HCT116 (cell line): Measurements from ENCODE around the gene CRHR2. TPM values are rescaled to one million over a fixed set of nuclear protein-coding genes. Genes with fewer than 3 reads are reported as not detected.

Experiments used
- ATAC-seq: fragments of 200-7000 bp; cut with Tn5 transposase; 2 replicates; pipeline ENCODE4 v1.9.1; 2020; ENCODE audit warnings: mild to moderate bottlenecking, moderate library complexity
- BruUV-seq: library from RNA; stranded (reverse); fragments of 400-500 nt; replicated peaks from 2 replicates; lab custom pipeline; 2021; lab: Mats Ljungman, UMichigan
- CTCF ChIA-PET: fragments of 300-600 bp; sonication (Branson Sonifier 250); formaldehyde crosslinking; loops from one replicate; lab custom pipeline; 2021; ENCODE audit warnings: antibody characterized with exemption; lab: Charles Lee
- POLR2A ChIA-PET: fragments of 300-600, 350-600 bp; sonication (Branson Sonifier 250); formaldehyde crosslinking; loops from one replicate; lab custom pipeline; 2021; ENCODE audit warnings: antibody characterized with exemption; lab: Charles Lee
- RAD21 ChIA-PET, 2 experiments: fragments of 300-600 bp; sonication (Branson Sonifier 250); formaldehyde crosslinking; loops; one replicate each; lab custom pipeline; 2023; ENCODE audit warnings: low total read pairs in 2 of 2; ENCODE audit not compliant: uncharacterized antibody in 2 of 2, unreplicated experiment in 2 of 2, low non-redundant PET in 1 of 2; lab: Charles Lee
- DNase-seq: peaks from one replicate; pipeline ENCODE4 v3.0.0-alpha.2; 2010; ENCODE audit warnings: low read depth, low spot score
- H2AFZ ChIP-seq: fragments of 200-600 bp; shearing (Covaris generic), sonication (generic); 2 replicates; pipeline ENCODE4 v1.6.1; 2017; ENCODE audit warnings: low read depth, mixed run types, mixed read lengths, antibody characterized with exemption, low read length; ENCODE audit not compliant: poor library complexity, severe bottlenecking
- H3K27ac ChIP-seq: 2 replicates; pipeline ENCODE4 v1.5.1; 2012; ENCODE audit warnings: low read depth, low read length
- H3K27me3 ChIP-seq: fragments of 200-600 bp; sonication (generic); 2 replicates; pipeline ENCODE4 v1.6.1; 2016; ENCODE audit warnings: mixed run types, low read length, mixed read lengths; ENCODE audit not compliant: insufficient read depth
- H3K36me3 ChIP-seq, 2 experiments: fragments of 200-500 bp in 1 of 2; fragments of 200-600 bp in 1 of 2; sonication (Bioruptor generic) in 1 of 2; sonication (generic) in 1 of 2; 2 replicates each; pipeline versions ENCODE4 v1.5.1 to v1.6.1; 2014 to 2016; ENCODE audit warnings: low read length in 2 of 2, inconsistent platforms in 1 of 2, mixed read lengths in 1 of 2, mixed run types in 1 of 2; ENCODE audit not compliant: insufficient read depth in 2 of 2, control insufficient read depth in 1 of 2
- H3K4me1 ChIP-seq, 2 experiments: fragments of 200-600 bp in 1 of 2; sonication (generic) in 1 of 2; 2 replicates each; pipeline versions ENCODE4 v1.5.1 to v1.6.1; 2012 to 2017; ENCODE audit warnings: low read length in 2 of 2, inconsistent platforms in 1 of 2, mild to moderate bottlenecking in 1 of 2, mixed read lengths in 1 of 2, mixed run types in 1 of 2, moderate library complexity in 1 of 2; ENCODE audit not compliant: insufficient read depth in 2 of 2, control insufficient read depth in 1 of 2
- H3K4me2 ChIP-seq: fragments of 200-600 bp; sonication (generic); 2 replicates; pipeline ENCODE4 v1.6.1; 2017; ENCODE audit warnings: mixed run types, low read length, mixed read lengths
- H3K4me3 ChIP-seq, 2 experiments: fragments of 200-600 bp in 1 of 2; sonication (generic) in 1 of 2; replicated peaks in 1 of 2; 2 replicates each; pipeline ENCODE4 v1.5.1; 2011 to 2016; ENCODE audit warnings: low read length in 2 of 2, control low read depth in 1 of 2, low read depth in 1 of 2, mild to moderate bottlenecking in 1 of 2, mixed read lengths in 1 of 2, mixed run types in 1 of 2
- H3K79me2 ChIP-seq: fragments of 200-600 bp; sonication (generic); 2 replicates; pipeline ENCODE4 v1.6.1; 2017; ENCODE audit warnings: mild to moderate bottlenecking, mixed run types, low read length, moderate library complexity, mixed read lengths; ENCODE audit not compliant: insufficient read depth
- H3K9ac ChIP-seq: fragments of 200-600 bp; sonication (generic); 2 replicates; pipeline ENCODE4 v1.6.1; 2016; ENCODE audit warnings: low read length, mixed read lengths
- H3K9me2 ChIP-seq: fragments of 200-600 bp; sonication (generic), shearing (Covaris generic); 2 replicates; pipeline ENCODE4 v1.6.1; 2017; ENCODE audit warnings: mixed run types, mild to moderate bottlenecking, moderate library complexity; ENCODE audit not compliant: insufficient read depth
- H3K9me3 ChIP-seq, 2 experiments: fragments of 200-500 bp in 1 of 2; fragments of 200-600 bp in 1 of 2; sonication (Bioruptor generic) in 1 of 2; sonication (generic) in 1 of 2; 2 replicates each; pipeline ENCODE4 v1.6.1; 2014 to 2017; ENCODE audit warnings: low read length in 2 of 2, mixed read lengths in 2 of 2, inconsistent platforms in 1 of 2, low read depth in 1 of 2, mild to moderate bottlenecking in 1 of 2, mixed run types in 1 of 2, moderate library complexity in 1 of 2; ENCODE audit not compliant: control insufficient read depth in 1 of 2, insufficient read depth in 1 of 2
- H4K20me1 ChIP-seq: fragments of 200-600 bp; sonication (generic), shearing (Covaris generic); 2 replicates; pipeline ENCODE4 v1.6.1; 2017; ENCODE audit warnings: mixed run types, mild to moderate bottlenecking, moderate library complexity; ENCODE audit not compliant: insufficient read depth
- CBX3 ChIP-seq: IDR thresholded peaks from 2 replicates; pipeline ENCODE4 v1.6.1; 2012; ENCODE audit warnings: low read depth
- CEBPB ChIP-seq: IDR thresholded peaks from 2 replicates; pipeline ENCODE4 v1.6.1; 2012; ENCODE audit warnings: low read depth
- EGR1 ChIP-seq: IDR thresholded peaks from 2 replicates; pipeline ENCODE4 v1.6.1; 2012; ENCODE audit warnings: low read depth
- ELF1 ChIP-seq: IDR thresholded peaks from 2 replicates; pipeline ENCODE4 v1.6.1; 2012; ENCODE audit warnings: low read depth, borderline replicate concordance
- EZH2 ChIP-seq: fragments of 200-600 bp; sonication (generic); IDR thresholded peaks from 2 replicates; pipeline ENCODE4 v1.6.1; 2017; ENCODE audit warnings: antibody characterized with exemption, mixed run types
- EZH2phosphoT487 ChIP-seq: fragments of 200-600 bp; IDR thresholded peaks from 2 replicates; pipeline ENCODE4 v1.6.1; 2018; ENCODE audit warnings: antibody characterized with exemption, borderline replicate concordance
- FOSL1 ChIP-seq: IDR thresholded peaks from 2 replicates; pipeline ENCODE4 v1.6.1; 2012; ENCODE audit warnings: low read depth
- JUND ChIP-seq: IDR thresholded peaks from 2 replicates; pipeline ENCODE4 v1.6.1; 2012
- POLR2A ChIP-seq: IDR thresholded peaks from 2 replicates; pipeline ENCODE4 v1.7.0; 2011; ENCODE audit warnings: borderline replicate concordance; ENCODE audit not compliant: insufficient read depth, insufficient read length; ENCODE audit errors: extremely low read depth
- POLR2AphosphoS5 ChIP-seq: IDR thresholded peaks from 2 replicates; pipeline ENCODE4 v1.6.1; 2011; ENCODE audit warnings: mild to moderate bottlenecking, low read depth, low read length, moderate library complexity
- RAD21 ChIP-seq: IDR thresholded peaks from 2 replicates; pipeline ENCODE4 v1.6.1; 2012; ENCODE audit warnings: low read depth, mild to moderate bottlenecking
- SIN3A ChIP-seq: IDR thresholded peaks from 2 replicates; pipeline ENCODE4 v1.6.1; 2012; ENCODE audit warnings: low read depth
- SP1 ChIP-seq: IDR thresholded peaks from 2 replicates; pipeline ENCODE4 v1.6.1; 2012; ENCODE audit warnings: low read depth
- SRF ChIP-seq: IDR thresholded peaks from 2 replicates; pipeline ENCODE4 v1.6.1; 2012; ENCODE audit warnings: low read depth
- ZNF274 ChIP-seq: fragments of 200-500 bp; sonication (Bioruptor generic); IDR thresholded peaks from 2 replicates; pipeline ENCODE4 v1.6.1; 2014; ENCODE audit warnings: mild to moderate bottlenecking, low read depth, low read length, inconsistent platforms
- intact Hi-C: fragments of 100-400 bp; cut with micrococcal nuclease; formaldehyde crosslinking; loops from 2 replicates; pipeline ENCODE4 v1.10.0; 2022
- total RNA-seq: library from RNA; stranded (reverse); gene quantifications from one replicate; pipeline ENCODE4 v1.2.1, GENCODE V29; 2021; ENCODE audit not compliant: unreplicated experiment
- TF ChIP-seq, protein P1 (sequence below): IDR thresholded peaks from 2 replicates; pipeline ENCODE4 v1.6.1; 2012
- TF ChIP-seq, protein P2 (sequence below): IDR thresholded peaks from 2 replicates; pipeline ENCODE4 v1.6.1; 2012; ENCODE audit warnings: low read depth
- TF ChIP-seq, protein P3 (sequence below): IDR thresholded peaks from 2 replicates; pipeline ENCODE4 v1.6.1; 2011; ENCODE audit warnings: mild to moderate bottlenecking, low read length, moderate library complexity; ENCODE audit not compliant: insufficient replicate concordance; ENCODE audit errors: extremely low read depth
- TF ChIP-seq, protein P4 (sequence below), 3 experiments: fragments of 200-600 bp in 1 of 3; sonication (generic) in 1 of 3; IDR thresholded peaks in 2 of 3; conservative IDR thresholded peaks in 1 of 3; 2 replicates each; pipeline ENCODE4 v1.5.1; 2012 to 2017; ENCODE audit warnings: low read depth in 2 of 3, low read length in 2 of 3, antibody characterized with exemption in 1 of 3, borderline replicate concordance in 1 of 3, control low read depth in 1 of 3, mild to moderate bottlenecking in 1 of 3, mixed read lengths in 1 of 3, mixed run types in 1 of 3, moderate library complexity in 1 of 3; ENCODE audit not compliant: insufficient read depth in 1 of 3

Gene CRHR2
- total RNA-seq, 1 experiment from 2014 or later = not detected

GRCh38 chr7:30660331-30661255, 21.7 kb downstream of the CRHR2 start:
- Histone ChIP-seq H3K4me1 (no peaks in the 10 kb centered on the region), H3K27me3 (no peaks in the 10 kb centered on the region), H4K20me1 (no peaks in the 10 kb centered on the region), H3K27ac (no peak overlapping the region), H3K36me3 (no peaks in the 10 kb centered on the region), H3K4me2 (no peak overlapping the region), H3K79me2 (no peaks in the 10 kb centered on the region), H3K9me2 (no peaks in the 10 kb centered on the region), H3K9me3 (no peaks in the 10 kb centered on the region), H3K9ac (no peak overlapping the region), H3K4me3 (no peak overlapping the region), H2AFZ (no peak overlapping the region)
- TF ChIP-seq ZNF274 (no peak), SRF (no peak), POLR2A (no peak), JUND (no peak), RAD21 (no peak), ELF1 (no peak), POLR2AphosphoS5 (no peak), FOSL1 (no peak), EZH2 (no peak), EZH2phosphoT487 (no peak), CBX3 (no peak), EGR1 (no peak), CEBPB (no peak), SIN3A (no peak), SP1 (no peak)
- TF ChIP-seq, protein P1, sequence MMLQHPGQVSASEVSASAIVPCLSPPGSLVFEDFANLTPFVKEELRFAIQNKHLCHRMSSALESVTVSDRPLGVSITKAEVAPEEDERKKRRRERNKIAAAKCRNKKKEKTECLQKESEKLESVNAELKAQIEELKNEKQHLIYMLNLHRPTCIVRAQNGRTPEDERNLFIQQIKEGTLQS = no peak
- TF ChIP-seq, protein P2, sequence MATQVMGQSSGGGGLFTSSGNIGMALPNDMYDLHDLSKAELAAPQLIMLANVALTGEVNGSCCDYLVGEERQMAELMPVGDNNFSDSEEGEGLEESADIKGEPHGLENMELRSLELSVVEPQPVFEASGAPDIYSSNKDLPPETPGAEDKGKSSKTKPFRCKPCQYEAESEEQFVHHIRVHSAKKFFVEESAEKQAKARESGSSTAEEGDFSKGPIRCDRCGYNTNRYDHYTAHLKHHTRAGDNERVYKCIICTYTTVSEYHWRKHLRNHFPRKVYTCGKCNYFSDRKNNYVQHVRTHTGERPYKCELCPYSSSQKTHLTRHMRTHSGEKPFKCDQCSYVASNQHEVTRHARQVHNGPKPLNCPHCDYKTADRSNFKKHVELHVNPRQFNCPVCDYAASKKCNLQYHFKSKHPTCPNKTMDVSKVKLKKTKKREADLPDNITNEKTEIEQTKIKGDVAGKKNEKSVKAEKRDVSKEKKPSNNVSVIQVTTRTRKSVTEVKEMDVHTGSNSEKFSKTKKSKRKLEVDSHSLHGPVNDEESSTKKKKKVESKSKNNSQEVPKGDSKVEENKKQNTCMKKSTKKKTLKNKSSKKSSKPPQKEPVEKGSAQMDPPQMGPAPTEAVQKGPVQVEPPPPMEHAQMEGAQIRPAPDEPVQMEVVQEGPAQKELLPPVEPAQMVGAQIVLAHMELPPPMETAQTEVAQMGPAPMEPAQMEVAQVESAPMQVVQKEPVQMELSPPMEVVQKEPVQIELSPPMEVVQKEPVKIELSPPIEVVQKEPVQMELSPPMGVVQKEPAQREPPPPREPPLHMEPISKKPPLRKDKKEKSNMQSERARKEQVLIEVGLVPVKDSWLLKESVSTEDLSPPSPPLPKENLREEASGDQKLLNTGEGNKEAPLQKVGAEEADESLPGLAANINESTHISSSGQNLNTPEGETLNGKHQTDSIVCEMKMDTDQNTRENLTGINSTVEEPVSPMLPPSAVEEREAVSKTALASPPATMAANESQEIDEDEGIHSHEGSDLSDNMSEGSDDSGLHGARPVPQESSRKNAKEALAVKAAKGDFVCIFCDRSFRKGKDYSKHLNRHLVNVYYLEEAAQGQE = no peak
- TF ChIP-seq, protein P3, sequence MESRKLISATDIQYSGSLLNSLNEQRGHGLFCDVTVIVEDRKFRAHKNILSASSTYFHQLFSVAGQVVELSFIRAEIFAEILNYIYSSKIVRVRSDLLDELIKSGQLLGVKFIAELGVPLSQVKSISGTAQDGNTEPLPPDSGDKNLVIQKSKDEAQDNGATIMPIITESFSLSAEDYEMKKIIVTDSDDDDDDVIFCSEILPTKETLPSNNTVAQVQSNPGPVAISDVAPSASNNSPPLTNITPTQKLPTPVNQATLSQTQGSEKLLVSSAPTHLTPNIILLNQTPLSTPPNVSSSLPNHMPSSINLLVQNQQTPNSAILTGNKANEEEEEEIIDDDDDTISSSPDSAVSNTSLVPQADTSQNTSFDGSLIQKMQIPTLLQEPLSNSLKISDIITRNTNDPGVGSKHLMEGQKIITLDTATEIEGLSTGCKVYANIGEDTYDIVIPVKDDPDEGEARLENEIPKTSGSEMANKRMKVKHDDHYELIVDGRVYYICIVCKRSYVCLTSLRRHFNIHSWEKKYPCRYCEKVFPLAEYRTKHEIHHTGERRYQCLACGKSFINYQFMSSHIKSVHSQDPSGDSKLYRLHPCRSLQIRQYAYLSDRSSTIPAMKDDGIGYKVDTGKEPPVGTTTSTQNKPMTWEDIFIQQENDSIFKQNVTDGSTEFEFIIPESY = no peak
- TF ChIP-seq, protein P4, sequence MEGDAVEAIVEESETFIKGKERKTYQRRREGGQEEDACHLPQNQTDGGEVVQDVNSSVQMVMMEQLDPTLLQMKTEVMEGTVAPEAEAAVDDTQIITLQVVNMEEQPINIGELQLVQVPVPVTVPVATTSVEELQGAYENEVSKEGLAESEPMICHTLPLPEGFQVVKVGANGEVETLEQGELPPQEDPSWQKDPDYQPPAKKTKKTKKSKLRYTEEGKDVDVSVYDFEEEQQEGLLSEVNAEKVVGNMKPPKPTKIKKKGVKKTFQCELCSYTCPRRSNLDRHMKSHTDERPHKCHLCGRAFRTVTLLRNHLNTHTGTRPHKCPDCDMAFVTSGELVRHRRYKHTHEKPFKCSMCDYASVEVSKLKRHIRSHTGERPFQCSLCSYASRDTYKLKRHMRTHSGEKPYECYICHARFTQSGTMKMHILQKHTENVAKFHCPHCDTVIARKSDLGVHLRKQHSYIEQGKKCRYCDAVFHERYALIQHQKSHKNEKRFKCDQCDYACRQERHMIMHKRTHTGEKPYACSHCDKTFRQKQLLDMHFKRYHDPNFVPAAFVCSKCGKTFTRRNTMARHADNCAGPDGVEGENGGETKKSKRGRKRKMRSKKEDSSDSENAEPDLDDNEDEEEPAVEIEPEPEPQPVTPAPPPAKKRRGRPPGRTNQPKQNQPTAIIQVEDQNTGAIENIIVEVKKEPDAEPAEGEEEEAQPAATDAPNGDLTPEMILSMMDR (IDR thresholded peaks at IDR 0.05 in 2 of 3, conservative IDR thresholded peaks at IDR 0.05 in 1 of 3; ENCODE audit: borderline replicate concordance in 1 of 3, insufficient read depth in 1 of 3, low read depth in 2 of 3, low read length in 2 of 3) = no peak
- intact Hi-C loops = no loop called here
- DNase-seq (no peak), ATAC-seq (no peak)
- CTCF ChIA-PET = no interaction called here
- POLR2A ChIA-PET = no interaction called here
- RAD21 ChIA-PET = no interaction called here
- BruUV-seq = no TSS peak
